HFF-Myc (cell line): ENCODE data around the gene RNF123.

Source experiments
- DNase-seq: peaks from one replicate; pipeline ENCODE4 v3.0.0-alpha.2; 2011; ENCODE audit warnings: low read depth; ENCODE audit errors: extremely low read depth
- H3K4me3 ChIP-seq: replicated peaks from 2 replicates; pipeline ENCODE4 v1.5.1; 2011; ENCODE audit warnings: low read depth, mild to moderate bottlenecking, control low read depth, low read length
- CTCF ChIP-seq: IDR thresholded peaks from 2 replicates; pipeline ENCODE4 v1.5.1; 2012; ENCODE audit warnings: mild to moderate bottlenecking, low read depth, low read length, control low read depth; ENCODE audit errors: missing control alignments

Gene RNF123

GRCh38 chr3:49727924-49728361 lies 38.6 kb downstream of the RNF123 start:
- no peak for DNase-seq
- TF ChIP-seq CTCF: no peak
- no peak overlapping the region for H3K4me3 ChIP-seq

- H3K4me3 ChIP-seq: no peak overlapping the region
- no peak for TF ChIP-seq CTCF
- DNase-seq: no peak
These were observed 40.7 kb downstream of the RNF123 start for GRCh38 chr3:49729966-49730609.

GRCh38 chr3:49732597-49732996 lies 43.2 kb downstream of the RNF123 start:
- H3K4me3 ChIP-seq: no peak overlapping the region
- TF ChIP-seq CTCF: no peak
- no peak for DNase-seq

- no peak for DNase-seq
- no peak for TF ChIP-seq CTCF
- H3K4me3 ChIP-seq: no peak overlapping the region
These were observed 44.2 kb downstream of the RNF123 start for GRCh38 chr3:49733551-49733950.

- no peak overlapping the region for H3K4me3 ChIP-seq
- TF ChIP-seq CTCF: no peak
- no peak for DNase-seq
These were observed 45.4 kb downstream of the RNF123 start for GRCh38 chr3:49734752-49735151.

- DNase-seq: no peak
- no peak overlapping the region for H3K4me3 ChIP-seq
- TF ChIP-seq CTCF: no peak
These were observed 48.8 kb downstream of the RNF123 start for GRCh38 chr3:49738067-49738713.

GRCh38 chr3:49740427-49740826 lies 51.1 kb downstream of the RNF123 start:
- H3K4me3 ChIP-seq: no peak overlapping the region
- no peak for DNase-seq
- TF ChIP-seq CTCF: no peak
